Measurements from ENCODE around the gene ATF7IP2.
"Not testable (repeated sequence)": the region's sequence is repeated elsewhere in the genome, so short reads cannot be mapped to it uniquely, and the experiment has no call there.

Gene ATF7IP2

GRCh38 chr16:10373556-10373955, 12.3 kb upstream of the ATF7IP2 start:
- DNase-seq (ENCODE audit: low read depth in 2 of 3, low spot score in 1 of 3), result no peak

- no peak for DNase-seq (ENCODE audit: low read depth in 2 of 3, low spot score in 1 of 3)
Measured at GRCh38 chr16:10376229-10376628, 9.6 kb upstream of the ATF7IP2 start.

- DNase-seq (ENCODE audit: low read depth in 2 of 3, low spot score in 1 of 3), result no peak
Measured at GRCh38 chr16:10383626-10384025, 2.2 kb upstream of the ATF7IP2 start.

DNA sequence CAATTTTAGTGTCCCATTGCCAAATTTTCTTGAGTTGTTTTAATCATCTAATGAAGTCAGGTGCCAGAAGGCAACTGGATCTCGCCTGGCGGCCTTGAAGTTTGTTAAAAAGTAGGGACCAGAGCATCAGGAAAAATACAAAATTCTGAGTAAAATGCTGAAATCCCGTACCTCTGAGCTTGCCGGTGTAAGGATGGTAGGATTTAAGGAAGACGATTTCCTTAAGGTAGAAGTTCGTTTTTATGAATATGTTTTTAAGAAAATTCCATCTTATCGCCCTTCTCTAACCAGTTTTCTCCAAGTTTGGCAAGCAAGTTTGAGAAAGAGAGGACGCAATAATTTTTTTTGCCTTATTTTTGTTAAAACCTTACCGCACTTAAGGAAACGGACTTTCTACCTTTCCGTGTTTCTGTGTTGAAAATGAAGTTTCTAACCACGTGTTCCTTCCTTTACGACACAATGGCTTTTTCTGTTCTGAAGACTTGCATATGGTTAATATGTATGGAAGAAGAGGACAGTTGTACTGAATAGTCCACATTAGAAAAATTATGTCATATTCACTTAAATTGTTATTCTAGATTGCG, 748 bp downstream of the ATF7IP2 start:
- no peak for DNase-seq (ENCODE audit: low read depth in 2 of 3, low spot score in 1 of 3)

GRCh38 chr16:10387188-10387617, 1.3 kb downstream of the ATF7IP2 start:
- no peak for DNase-seq (ENCODE audit: low read depth in 2 of 3, low spot score in 1 of 3)

- DNase-seq (ENCODE audit: low read depth in 2 of 3, low spot score in 1 of 3), result no peak
Measured at GRCh38 chr16:10388988-10389387, 3.1 kb downstream of the ATF7IP2 start.

DNA sequence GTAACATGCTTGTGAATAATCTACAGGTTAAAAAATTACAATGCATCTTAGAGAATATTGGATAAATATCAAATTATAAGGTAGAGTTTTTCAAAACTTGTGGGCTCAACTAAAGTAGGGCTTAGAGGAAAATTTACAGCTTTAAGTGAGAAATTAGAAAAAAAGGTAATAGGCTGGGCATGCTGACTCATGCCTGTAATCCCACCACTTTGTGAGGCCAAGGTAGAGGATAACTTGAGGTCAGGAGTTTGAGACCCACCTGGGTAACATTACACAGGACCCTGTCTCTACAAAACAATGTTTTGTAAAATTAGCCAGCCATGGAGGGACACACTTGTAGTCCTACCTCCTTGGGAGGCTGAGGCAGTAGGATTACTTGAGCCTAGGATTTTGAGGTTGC, 4.5 kb downstream of the ATF7IP2 start:
- DNase-seq (ENCODE audit: low read depth in 2 of 3, low spot score in 1 of 3), result no peak

- no peak for DNase-seq (ENCODE audit: low read depth in 2 of 3, low spot score in 1 of 3)
Measured at GRCh38 chr16:10390867-10391266, 5.0 kb downstream of the ATF7IP2 start.

- no peak for DNase-seq (ENCODE audit: low read depth in 2 of 3, low spot score in 1 of 3)
Measured at GRCh38 chr16:10391339-10391738, 5.5 kb downstream of the ATF7IP2 start.

DNA sequence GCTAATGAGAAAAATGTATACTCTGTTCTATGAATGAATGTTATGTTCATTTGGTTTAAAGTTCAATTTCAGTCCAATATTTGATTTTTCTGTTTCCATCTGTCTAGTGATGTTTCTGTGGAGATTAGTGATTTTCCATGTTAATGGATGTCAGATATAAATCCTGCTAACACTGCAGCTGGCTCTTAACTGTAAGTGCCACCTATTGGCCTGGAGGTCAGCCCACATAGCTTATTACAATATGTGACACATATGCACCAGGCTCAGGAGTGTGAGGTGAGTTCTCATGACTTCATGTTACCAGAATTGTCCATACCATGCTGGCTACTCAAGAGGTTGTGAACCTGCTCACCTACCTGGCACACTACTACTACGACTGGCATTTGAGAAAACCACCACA, 17.1 kb downstream of the ATF7IP2 start:
- DNase-seq (ENCODE audit: low read depth in 2 of 3, low spot score in 1 of 3), result no peak

DNA sequence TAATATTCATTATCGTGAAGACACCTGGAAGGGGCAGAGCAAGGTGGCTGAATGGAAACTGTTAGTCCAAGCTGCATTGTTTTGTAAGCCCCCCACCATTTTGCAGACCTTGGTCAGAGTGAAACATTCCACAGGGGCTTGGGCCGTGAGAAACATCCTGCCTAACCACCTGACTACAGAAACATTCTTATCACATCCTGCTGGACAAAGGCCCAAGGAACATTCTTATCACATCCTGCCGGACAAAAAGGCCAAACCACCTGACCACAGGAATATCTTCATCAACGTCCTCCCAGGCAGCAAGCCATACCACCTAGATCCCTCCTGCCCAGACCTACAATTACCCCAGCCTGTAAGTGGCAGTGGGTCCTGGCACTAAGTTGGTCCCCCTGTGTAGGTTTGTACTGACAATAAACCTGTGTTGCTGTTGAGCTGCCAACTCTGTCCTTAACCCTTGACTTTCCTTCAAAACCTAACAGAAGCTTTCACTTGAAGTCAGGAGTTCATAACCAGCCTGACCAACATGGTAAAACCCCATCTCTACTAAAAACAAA, 19.6 kb downstream of the ATF7IP2 start:
- DNase-seq (ENCODE audit: low read depth in 2 of 3, low spot score in 1 of 3), result no peak

GRCh38 chr16:10408824-10409381, 23.0 kb downstream of the ATF7IP2 start:
- no peak for DNase-seq (ENCODE audit: low read depth in 2 of 3, low spot score in 1 of 3)

DNA sequence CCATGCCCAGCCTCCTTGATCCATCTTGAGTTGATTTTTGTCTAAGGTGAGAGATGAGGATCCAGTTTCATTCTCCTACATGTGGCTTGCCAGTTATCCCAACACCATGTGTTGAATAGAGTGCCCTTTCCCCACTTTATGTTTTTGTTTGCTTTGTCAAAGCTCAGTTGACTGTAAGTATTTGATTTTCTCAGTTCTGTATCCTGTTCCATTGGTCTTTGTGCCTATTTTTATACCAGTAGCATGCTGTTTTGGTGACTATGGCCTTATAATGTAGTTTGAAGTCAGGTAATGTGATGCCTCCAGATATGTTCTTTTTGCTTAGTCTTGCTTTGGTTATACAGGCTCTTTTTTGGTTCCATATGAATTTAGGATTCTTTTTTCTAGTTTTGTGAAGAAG, 23.9 kb downstream of the ATF7IP2 start:
- DNase-seq (ENCODE audit: low read depth in 2 of 3, low spot score in 1 of 3), result not testable (repeated sequence)

GRCh38 chr16:10410469-10410868, 24.6 kb downstream of the ATF7IP2 start:
- DNase-seq (ENCODE audit: low read depth in 2 of 3, low spot score in 1 of 3), result no peak

- DNase-seq (ENCODE audit: low read depth in 2 of 3, low spot score in 1 of 3), result no peak
Measured at GRCh38 chr16:10412935-10413601, 27.2 kb downstream of the ATF7IP2 start.

DNA sequence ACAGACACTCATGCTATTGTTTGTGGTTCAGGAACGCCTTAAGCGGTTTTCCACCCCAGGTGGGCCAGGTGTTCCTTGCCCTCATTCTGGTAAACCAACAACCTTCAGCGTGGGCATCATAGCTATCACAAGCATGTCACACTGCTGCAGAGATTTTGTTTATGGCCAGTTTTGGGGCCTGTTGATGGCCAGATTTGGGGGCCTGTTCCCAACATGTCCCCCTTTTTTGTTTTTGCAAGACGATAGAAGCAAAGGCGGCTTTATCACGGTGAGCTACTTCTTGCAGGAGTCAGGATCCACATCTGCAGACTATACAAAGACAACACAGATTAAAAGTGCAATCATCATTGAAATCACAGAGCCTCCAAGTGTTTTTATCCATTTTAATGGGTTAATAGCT, 32.3 kb downstream of the ATF7IP2 start:
- not testable (repeated sequence) for DNase-seq (ENCODE audit: low read depth in 2 of 3, low spot score in 1 of 3)

GRCh38 chr16:10419701-10420100, 33.8 kb downstream of the ATF7IP2 start:
- no peak for DNase-seq (ENCODE audit: low read depth in 2 of 3, low spot score in 1 of 3)

GRCh38 chr16:10421596-10421995, 35.7 kb downstream of the ATF7IP2 start:
- no peak for DNase-seq (ENCODE audit: low read depth in 2 of 3, low spot score in 1 of 3)

DNA sequence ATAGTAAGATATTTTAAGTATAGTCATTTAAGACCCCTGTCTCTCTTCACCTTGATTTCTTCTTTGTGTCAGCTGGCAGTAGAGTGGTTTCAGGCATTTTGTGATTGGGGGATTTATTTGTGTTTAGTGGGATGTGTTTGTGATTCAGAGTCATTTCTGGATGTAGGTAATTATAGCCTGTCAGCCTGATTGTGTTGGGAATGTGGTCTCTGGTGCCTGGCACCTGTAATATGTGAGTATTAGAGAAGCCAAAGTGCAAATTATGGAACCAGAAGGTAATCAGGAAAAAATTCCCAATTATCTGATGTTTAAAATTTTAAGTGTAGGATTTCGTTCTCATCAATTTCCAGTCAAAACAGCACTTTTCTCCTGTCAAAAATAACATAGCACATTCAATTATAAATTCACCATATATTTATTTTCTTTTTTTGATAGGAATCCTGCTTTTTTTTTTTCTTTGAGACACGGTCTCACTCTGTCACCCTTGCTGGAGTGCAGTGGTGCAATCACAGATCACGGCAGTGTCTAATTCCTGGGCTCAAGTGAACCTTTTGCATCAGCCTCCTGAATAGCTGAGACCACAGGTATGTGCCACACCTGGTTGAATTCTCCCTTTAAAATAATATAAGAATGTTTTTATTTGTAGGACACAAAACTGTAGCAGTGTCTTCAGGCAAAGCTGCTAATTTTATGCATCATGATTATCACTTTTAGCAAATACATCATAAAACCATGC, 42.7 kb downstream of the ATF7IP2 start:
- DNase-seq (ENCODE audit: low read depth in 2 of 3, low spot score in 1 of 3), result no peak

DNA sequence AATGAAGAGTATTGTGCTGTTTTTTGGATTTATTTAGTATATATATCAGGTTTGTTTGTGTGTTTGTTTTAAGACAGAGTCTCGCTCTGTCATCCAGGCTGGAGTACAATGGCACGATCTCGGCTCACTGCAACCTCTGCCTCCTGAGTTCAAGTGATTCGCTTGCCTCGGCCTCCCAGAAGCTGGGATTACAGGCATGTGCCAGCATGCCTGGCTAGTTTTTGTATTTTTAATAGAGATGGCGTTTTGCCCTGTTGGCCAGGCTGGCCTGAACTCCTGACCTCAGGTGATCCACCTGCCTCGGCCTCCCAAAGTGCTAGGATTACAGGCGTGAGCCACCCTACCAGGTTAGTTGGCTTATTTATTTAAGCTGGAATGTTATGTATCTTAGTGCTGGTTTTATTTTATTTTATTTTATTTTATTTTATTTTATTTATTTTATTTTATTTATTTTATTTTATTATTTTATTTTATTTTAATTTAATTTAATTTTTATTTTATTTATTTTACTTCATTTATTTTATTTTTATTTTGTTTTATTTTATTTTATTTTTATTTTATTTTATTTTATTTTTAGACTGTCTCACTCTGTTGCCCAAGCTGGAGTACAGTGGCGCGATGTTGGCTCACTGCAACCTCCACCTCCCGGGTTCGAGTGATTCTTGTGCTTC, 43.6 kb downstream of the ATF7IP2 start:
- DNase-seq (ENCODE audit: low read depth in 2 of 3, low spot score in 1 of 3), result not testable (repeated sequence)

- no peak for DNase-seq (ENCODE audit: low read depth in 2 of 3, low spot score in 1 of 3)
Measured at GRCh38 chr16:10441726-10442125, 55.9 kb downstream of the ATF7IP2 start.

All from stimulated activated CD4-positive, alpha-beta T cell treated with anti-CD3 and anti-CD28 coated beads, Interleukin-12 subunit alpha, Interleukin-12 subunit beta, amount 100 ng/mL, for 48 hours (primary cell).